ENCODE data around the gene ADCY5.
A peak's percentile ranks its signal among the peaks of the same experiment; 100 is the strongest.

Gene ADCY5

DNA sequence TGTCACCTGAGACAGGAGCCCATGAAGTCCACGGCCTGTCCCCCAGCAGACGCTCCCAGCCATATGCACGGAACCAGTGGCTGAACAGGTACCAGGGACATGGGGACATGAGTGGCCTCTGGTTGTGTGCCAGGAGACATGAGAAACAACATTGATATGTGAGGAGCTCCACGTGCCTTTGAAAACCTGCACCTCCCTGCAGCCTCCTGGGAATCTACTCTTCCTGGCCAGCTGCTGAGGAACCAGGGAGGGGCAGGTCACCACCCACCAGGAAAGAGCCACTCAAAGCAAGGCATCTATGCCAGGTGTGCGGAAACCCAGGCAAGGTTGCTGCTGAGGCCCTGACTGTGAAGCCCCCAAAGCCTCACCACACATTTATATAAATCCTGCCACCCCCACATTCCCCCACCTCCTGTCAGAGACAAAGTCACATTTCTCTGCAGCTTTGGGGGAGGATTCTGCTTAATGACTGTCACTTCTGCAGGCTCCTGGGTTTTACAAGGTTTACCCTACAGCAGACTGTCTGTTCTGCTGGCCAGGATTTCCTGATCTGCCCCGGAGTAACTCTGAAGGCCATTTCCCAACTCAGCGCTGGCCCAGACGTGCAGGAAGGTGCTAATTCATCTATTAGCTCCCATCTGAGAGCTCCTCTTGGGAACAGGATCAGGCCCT, 110.8 kb downstream of the ADCY5 start:
- no peak for DNase-seq

GRCh38 chr3:123337226-123337625, 111.7 kb downstream of the ADCY5 start:
- DNase-seq: no peak

DNA sequence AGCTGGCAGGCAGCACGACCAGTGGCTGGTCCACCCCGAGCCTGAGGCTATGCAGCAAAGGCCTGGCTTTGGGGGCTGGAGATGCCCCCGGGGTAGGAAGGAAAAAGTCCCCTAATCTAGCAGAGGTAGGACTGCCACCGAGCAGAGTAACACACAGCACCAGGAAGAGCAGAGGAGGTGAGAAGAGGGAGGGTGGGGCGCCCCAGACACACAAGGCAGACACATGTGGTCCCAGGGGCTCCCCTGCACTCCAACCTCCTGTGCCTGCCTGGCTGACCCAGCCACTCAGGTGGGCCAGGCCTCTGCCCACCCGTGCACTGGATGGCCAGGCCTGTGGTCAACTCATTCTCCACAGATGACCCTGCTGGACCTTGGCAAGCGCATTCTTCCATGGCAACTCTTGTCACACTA, 112.4 kb downstream of the ADCY5 start:
- no peak for DNase-seq

DNA sequence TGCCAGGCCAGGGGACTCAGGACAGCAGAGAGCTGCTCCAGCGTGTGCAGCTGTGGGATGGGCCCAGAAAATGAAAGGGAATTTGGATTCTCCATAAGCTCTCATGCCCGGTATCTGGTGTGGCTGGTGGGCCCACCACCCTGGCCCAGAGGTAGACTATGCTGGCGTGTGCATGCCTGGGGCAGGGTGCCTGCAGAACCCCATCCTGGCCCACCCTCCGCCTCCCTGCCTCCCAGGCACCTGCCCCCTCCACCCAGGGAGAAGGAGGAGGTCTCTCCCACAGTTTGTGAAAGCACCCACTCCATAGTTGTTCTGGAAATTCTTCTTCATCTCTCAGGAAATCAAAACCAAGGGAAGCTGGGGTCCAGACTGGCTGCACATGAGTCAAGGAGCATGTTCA, 112.9 kb downstream of the ADCY5 start:
- DNase-seq: no peak

GRCh38 chr3:123335007-123335670, 113.8 kb downstream of the ADCY5 start:
- no peak for DNase-seq

DNA sequence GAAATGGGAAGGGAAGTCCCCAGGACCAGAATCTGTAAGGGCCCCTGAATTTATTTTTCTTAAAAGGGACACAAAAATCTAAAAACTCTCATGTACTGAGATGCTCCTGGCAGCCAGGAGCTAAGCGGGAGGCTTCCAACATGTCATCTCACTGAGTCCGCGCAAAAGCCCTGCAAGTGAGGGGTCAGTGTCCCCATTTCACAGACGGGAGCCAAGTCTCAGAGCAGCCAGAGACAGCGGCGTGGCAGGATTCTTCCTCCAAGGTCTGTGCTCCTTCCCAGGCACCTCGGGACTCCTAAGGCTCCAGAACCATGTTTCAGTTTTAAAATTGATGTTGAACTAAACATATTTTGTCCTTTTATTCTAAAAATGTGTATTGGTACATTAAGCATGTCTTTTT, 114.8 kb downstream of the ADCY5 start:
- no peak for DNase-seq

- no peak for DNase-seq
Observed at GRCh38 chr3:123333401-123333800, 115.5 kb downstream of the ADCY5 start.

DNA sequence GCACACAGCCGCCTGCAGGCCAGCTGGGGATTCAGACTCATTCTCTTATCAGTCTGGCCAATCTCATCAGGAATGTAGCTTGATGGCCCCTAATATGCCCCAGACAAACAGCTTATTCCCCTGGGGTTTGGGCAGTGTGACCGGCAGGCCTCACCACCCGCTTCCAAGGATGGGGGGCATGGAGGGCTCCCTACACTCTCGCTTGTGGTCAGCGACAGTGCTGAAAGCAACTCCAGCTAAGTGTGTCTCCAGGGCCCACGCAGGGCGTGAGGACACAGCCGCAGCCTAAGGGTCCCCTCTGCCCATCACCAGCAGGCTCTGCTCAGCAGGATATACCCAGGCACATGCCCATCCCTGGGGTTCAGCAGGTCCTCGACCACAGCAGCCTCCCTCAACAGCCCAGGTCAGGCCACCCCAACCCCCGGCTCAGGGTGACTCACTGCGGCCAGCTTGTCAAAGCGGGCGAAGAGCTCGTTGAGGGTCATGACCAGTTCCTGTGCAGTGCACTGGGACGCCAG, 116.7 kb downstream of the ADCY5 start:
- DNase-seq: no peak

DNA sequence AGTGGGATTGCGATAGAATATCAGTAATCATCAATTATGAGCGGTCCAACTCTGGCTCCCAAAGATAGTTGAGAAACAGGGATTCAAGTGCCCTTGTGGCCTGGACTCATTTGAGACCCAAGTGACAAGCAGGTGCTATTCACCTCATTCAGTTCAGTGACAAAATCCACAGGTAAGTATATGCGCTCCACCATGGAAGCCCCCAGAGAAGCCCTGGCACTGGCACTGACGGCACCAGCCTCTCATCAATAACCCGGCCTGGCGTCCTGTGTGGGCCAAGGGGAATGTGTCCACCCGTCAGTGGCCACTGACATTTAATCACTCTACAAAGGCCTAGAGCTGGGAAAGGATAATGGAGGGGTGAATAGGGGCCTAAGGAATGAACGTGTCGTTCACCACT, 117.2 kb downstream of the ADCY5 start:
- no peak for DNase-seq

DNA sequence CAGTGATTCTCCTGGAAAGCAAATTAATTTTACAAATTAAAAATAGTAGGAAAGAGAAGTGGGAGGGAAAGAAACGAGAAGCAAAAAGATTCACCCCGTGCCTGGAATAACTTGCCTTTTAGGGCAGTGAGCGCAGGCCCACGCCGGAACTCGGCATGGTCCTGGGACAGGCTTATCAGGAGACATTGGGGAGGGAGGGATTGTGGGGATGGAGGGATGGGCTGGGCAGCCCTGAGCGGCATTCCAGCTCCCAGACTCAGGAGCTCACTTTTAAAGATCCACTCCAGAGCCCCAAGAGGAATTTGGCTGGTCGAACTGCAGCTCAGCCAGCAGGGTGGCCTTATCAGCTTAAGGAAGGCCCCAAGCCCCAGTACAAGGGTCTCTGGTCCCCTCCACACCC, 117.9 kb downstream of the ADCY5 start:
- no peak for DNase-seq

- no peak for DNase-seq
Observed at GRCh38 chr3:123330441-123330991, 118.4 kb downstream of the ADCY5 start.

DNA sequence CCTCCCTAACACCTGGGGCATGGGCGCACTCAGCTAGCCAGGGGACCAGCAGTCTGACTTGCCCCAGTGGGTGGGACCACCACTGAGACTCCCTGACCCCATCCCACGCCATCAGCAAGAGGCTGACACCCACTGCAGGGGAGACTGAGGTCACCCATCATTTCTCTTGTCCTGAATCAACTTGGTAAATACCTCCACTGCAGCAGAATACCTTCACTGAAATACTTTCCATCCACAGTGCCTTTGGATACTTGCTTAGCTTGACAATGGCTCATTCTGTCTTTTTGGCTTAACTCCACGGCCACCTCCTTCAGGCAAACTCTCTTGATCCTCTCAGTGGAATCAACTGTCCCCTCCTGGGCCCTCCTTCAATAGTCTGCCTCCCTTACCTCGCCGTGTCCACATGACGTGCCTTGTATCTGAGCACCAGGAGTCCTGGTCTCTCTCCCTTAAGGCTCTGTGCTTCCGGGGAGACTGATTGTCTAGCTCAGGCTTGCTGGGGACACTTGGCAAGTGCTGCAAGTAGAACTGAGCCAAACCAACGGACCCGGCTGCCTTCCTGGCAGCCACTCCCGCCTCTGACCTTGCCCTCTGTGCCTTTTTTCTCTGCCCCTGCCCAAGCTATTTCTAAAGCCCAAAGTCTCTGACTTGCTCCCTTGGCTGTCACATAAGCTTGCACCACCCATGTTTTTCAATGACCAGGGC, 119.1 kb downstream of the ADCY5 start:
- no peak for DNase-seq

DNA sequence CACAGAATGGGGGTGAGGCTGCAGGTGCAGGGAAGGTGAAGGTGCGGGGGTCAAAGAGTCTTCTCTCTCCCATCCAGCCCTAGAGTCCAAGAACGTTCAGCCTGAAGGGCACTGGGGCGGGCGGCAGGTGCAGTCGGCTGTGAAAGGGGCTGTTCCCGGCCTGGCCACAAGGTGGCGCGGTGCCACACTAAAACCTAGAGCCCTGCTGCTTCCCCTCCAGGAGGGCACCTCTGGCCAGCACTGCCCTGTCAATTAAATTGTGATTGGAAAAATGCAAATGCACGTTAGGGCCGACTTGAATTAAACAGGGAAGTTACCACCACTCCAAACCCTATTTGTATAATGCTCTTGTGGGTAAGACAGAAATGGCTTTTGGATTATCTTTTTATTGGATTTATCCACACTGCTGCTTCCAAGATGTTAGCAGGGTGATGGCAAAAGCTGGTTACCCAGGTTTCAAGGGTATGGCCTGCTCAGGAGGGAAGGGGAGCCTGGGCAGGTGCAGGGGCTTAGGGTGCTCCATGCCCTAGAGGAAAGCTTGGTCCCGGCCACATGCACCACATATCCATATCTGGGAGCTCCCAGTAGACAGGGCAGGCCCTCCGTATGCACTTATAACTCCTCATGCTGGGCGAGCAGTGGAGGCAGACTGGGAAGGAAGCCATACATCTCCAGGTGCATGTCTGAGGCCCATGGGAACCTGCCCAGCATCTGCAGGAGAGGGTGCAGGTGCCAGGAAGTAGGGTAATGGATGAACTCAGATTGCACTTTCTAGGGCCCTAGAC, 119.8 kb downstream of the ADCY5 start:
- DNase-seq: peak; percentile 64

GRCh38 chr3:123327956-123328850, 120.7 kb downstream of the ADCY5 start:
- no peak for DNase-seq

DNA sequence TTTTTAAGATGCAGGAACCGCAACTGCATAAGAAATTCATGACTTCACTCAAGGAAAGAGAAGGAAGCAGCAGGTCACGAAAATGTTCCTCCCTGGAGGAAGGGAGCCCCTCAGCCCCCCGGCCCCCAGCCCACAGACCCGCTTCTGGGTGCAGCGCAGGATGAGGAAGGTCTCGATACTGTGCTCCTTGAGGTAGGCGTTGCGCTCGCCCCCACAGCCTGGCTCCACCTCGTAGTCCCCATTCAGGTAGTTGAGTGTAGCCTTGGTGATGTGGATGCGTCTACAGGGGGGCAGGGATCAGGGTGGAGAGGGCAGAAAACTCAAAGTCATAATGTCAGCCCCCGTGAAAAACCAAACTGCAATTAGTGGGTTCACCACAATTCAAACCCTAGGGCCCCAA, 121.4 kb downstream of the ADCY5 start:
- no peak for DNase-seq

GRCh38 chr3:123326531-123326930, 122.4 kb downstream of the ADCY5 start:
- DNase-seq: no peak

- DNase-seq: no peak
Observed at GRCh38 chr3:123325766-123326256, 123.1 kb downstream of the ADCY5 start.

- DNase-seq: peak; percentile 72
Observed at GRCh38 chr3:123324880-123325765, 123.8 kb downstream of the ADCY5 start.

- DNase-seq: no peak
Observed at GRCh38 chr3:123323781-123324180, 125.1 kb downstream of the ADCY5 start.

DNA sequence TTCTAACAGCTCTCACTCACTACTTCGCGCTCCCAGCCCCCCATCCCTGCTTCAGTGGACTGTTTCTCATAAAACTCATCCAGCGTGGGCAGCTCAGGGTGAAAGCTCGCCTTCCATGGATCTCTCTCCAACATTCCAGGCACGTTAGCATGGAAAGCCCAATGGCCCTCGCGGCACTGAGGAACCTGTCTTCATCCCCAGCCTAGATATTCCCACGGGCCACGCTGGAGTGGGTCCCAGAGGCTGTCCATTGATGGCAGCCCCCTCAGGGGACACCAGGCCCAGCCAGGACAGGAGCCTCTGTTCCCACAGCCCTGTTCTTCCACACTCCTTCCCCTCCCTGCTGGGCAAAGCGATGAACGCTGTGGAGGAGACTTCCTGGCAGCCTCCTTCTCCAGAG, 126.0 kb downstream of the ADCY5 start:
- DNase-seq: no peak

GRCh38 chr3:123321806-123322205, 127.1 kb downstream of the ADCY5 start:
- DNase-seq: no peak

Measured in NCI-H1694 (cell line).